GM08714 (cell line): Measurements from ENCODE around the gene NCLN.
"Not testable (repeated sequence)": the region's sequence is repeated elsewhere in the genome, so short reads cannot be mapped to it uniquely, and the experiment has no call there.

Source experiments
- H3K4me3 ChIP-seq: fragments of 200-500 bp; sonication (Bioruptor generic); 2 replicates; pipeline ENCODE4 v1.5.1; 2014; ENCODE audit warnings: mild to moderate bottlenecking, low read length, inconsistent platforms
- ZNF274 ChIP-seq: IDR thresholded peaks from 2 replicates; pipeline ENCODE4 v1.6.1; 2012; ENCODE audit warnings: mild to moderate bottlenecking, low read depth, low read length

Gene NCLN

GRCh38 chr19:3184847-3185460 is 776 bp upstream of the NCLN start:
- peak overlapping the region; percentile 85; the same call in 1 of the 2 replicates for H3K4me3 ChIP-seq
- TF ChIP-seq ZNF274 = no peak

- no peak for TF ChIP-seq ZNF274
- H3K4me3 ChIP-seq = peak overlapping the region; percentile 85
Observed at GRCh38 chr19:3186160-3186688, 494 bp downstream of the NCLN start.

GRCh38 chr19:3186891-3187661 is 1.3 kb downstream of the NCLN start:
- TF ChIP-seq ZNF274 = no peak
- H3K4me3 ChIP-seq = peak overlapping the region; percentile 85

GRCh38 chr19:3187662-3188511 is 2.2 kb downstream of the NCLN start:
- no peak overlapping the region for H3K4me3 ChIP-seq
- no peak for TF ChIP-seq ZNF274

GRCh38 chr19:3188627-3189596 is 3.2 kb downstream of the NCLN start:
- TF ChIP-seq ZNF274 = no peak
- H3K4me3 ChIP-seq = no peak overlapping the region

- no peak for TF ChIP-seq ZNF274
- no peak overlapping the region for H3K4me3 ChIP-seq
Observed at GRCh38 chr19:3189702-3190469, 4.2 kb downstream of the NCLN start.

- TF ChIP-seq ZNF274 = no peak
- H3K4me3 ChIP-seq = no peak overlapping the region
Observed at GRCh38 chr19:3190470-3190770, 4.7 kb downstream of the NCLN start.

- H3K4me3 ChIP-seq = no peak overlapping the region
- TF ChIP-seq ZNF274 = no peak
Observed at GRCh38 chr19:3190921-3191805, 5.4 kb downstream of the NCLN start.

- not testable (repeated sequence) for H3K4me3 ChIP-seq
Observed at GRCh38 chr19:3191806-3192104, 6.0 kb downstream of the NCLN start.

- no peak for TF ChIP-seq ZNF274
- H3K4me3 ChIP-seq = no peak overlapping the region
Observed at GRCh38 chr19:3192228-3192635, 6.5 kb downstream of the NCLN start.

GRCh38 chr19:3192684-3193083 is 7.0 kb downstream of the NCLN start:
- TF ChIP-seq ZNF274 = no peak
- H3K4me3 ChIP-seq = no peak overlapping the region

GRCh38 chr19:3193256-3194105 is 7.8 kb downstream of the NCLN start:
- no peak for TF ChIP-seq ZNF274
- H3K4me3 ChIP-seq = no peak overlapping the region
